Endothelial cell of umbilical vein (primary cell): ENCODE measurements around the gene BCL6B. TPM values are rescaled to one million over a fixed set of nuclear protein-coding genes. Genes with fewer than 3 reads are reported as not detected.

ENCODE experiments used
- BruUV-seq: library from RNA; stranded (reverse); fragments of 400-500 nt; replicated peaks from 2 replicates; lab custom pipeline; 2021; lab: Mats Ljungman, UMichigan
- CTCF ChIA-PET: fragments of 300-600, 350-600 bp; sonication (Branson Sonifier 250); formaldehyde crosslinking; loops from one replicate; lab custom pipeline; 2021; ENCODE audit warnings: antibody characterized with exemption, inconsistent platforms; lab: Charles Lee
- POLR2A ChIA-PET: fragments of 300-600, 350-600 bp; sonication (Branson Sonifier 250); formaldehyde crosslinking; loops from one replicate; lab custom pipeline; 2021; ENCODE audit warnings: antibody characterized with exemption, inconsistent platforms; lab: Charles Lee
- DNase-seq: peaks from one replicate; pipeline ENCODE4 v3.0.0-alpha.2; 2011; ENCODE audit warnings: low read depth, low spot score
- FAIRE-seq: peaks from 2 replicates; lab custom pipeline; 2011; peaks lifted over from hg19 to GRCh38; lab: Jason Lieb, UNC
- H2AFZ ChIP-seq: 2 replicates; pipeline ENCODE4 v1.6.0; 2012; ENCODE audit warnings: low read depth, low read length, control low read depth, inconsistent platforms
- H3K27ac ChIP-seq: 2 replicates; pipeline ENCODE4 v1.5.1; 2011; ENCODE audit warnings: low read depth, mild to moderate bottlenecking, control low read depth, low read length, moderate library complexity; ENCODE audit not compliant: insufficient read depth
- H3K27me3 ChIP-seq, 2 experiments: 2 replicates each; pipeline versions ENCODE4 v1.6.0 to v1.6.1; 2011; ENCODE audit warnings: low read length in 2 of 2, mixed read lengths in 1 of 2; ENCODE audit not compliant: control insufficient read depth in 2 of 2, insufficient read depth in 2 of 2
- H3K36me3 ChIP-seq, 2 experiments: 2 replicates in 1 of 2; 3 replicates in 1 of 2; pipeline ENCODE4 v1.5.1; 2011; ENCODE audit warnings: low read length in 2 of 2, mild to moderate bottlenecking in 1 of 2, moderate library complexity in 1 of 2; ENCODE audit not compliant: control insufficient read depth in 2 of 2, insufficient read depth in 2 of 2; ENCODE audit errors: extremely low read depth in 1 of 2
- H3K4me1 ChIP-seq: 3 replicates; pipeline ENCODE4 v1.5.1; 2011; ENCODE audit warnings: mild to moderate bottlenecking, low read length; ENCODE audit not compliant: control insufficient read depth, insufficient read depth; ENCODE audit errors: extremely low read depth
- H3K4me2 ChIP-seq: 2 replicates; pipeline ENCODE4 v1.6.1; 2011; ENCODE audit warnings: low read length, control low read depth, mixed read lengths; ENCODE audit not compliant: insufficient read depth
- H3K4me3 ChIP-seq, 3 experiments: fragments of 200-600 bp in 1 of 3; sonication (generic), shearing (Covaris generic) in 1 of 3; replicated peaks in 1 of 3; 2 replicates each; pipeline ENCODE4 v1.5.1; 2011 to 2016; ENCODE audit warnings: control low read depth in 3 of 3, low read length in 3 of 3, mild to moderate bottlenecking in 2 of 3, inconsistent platforms in 1 of 3, low read depth in 1 of 3, moderate library complexity in 1 of 3; ENCODE audit not compliant: insufficient read depth in 1 of 3
- H3K79me2 ChIP-seq: 2 replicates; pipeline ENCODE4 v1.6.0; 2012; ENCODE audit warnings: low read length, inconsistent platforms; ENCODE audit not compliant: control insufficient read depth, insufficient read depth
- H3K9ac ChIP-seq: replicated peaks from 2 replicates; pipeline ENCODE3; 2011; ENCODE audit warnings: low read length, control low read depth; ENCODE audit not compliant: insufficient read depth; ENCODE audit errors: extremely low read depth
- H3K9me1 ChIP-seq: replicated peaks from 3 replicates; pipeline ENCODE4 v1.6.0; 2011; ENCODE audit warnings: mild to moderate bottlenecking, low read length; ENCODE audit not compliant: control insufficient read depth, insufficient read depth; ENCODE audit errors: extremely low read depth
- H3K9me3 ChIP-seq: replicated peaks from 2 replicates; pipeline ENCODE4 v1.5.1; 2012; ENCODE audit warnings: low read length, inconsistent platforms; ENCODE audit not compliant: control insufficient read depth, insufficient read depth
- H4K20me1 ChIP-seq: replicated peaks from 2 replicates; pipeline ENCODE3; 2011; ENCODE audit warnings: mild to moderate bottlenecking, low read length; ENCODE audit not compliant: control insufficient read depth, insufficient read depth; ENCODE audit errors: extremely low read depth
- CTCF ChIP-seq, 2 donors: IDR thresholded peaks; 1 replicate in 1 of 2; 2 replicates in 1 of 2; pipeline ENCODE4 v1.5.1; 2011; ENCODE audit warnings: low read length in 2 of 2, mild to moderate bottlenecking in 2 of 2, moderate library complexity in 2 of 2, control low read depth in 1 of 2, inconsistent platforms in 1 of 2, low read depth in 1 of 2; ENCODE audit not compliant: insufficient read depth in 1 of 2; ENCODE audit errors: extremely low read depth in 1 of 2
- EZH2 ChIP-seq: IDR thresholded peaks from 2 replicates; pipeline ENCODE4 v1.6.1; 2012; ENCODE audit warnings: borderline replicate concordance, low read depth, mild to moderate bottlenecking, moderate library complexity, low read length, inconsistent platforms; ENCODE audit not compliant: severe bottlenecking
- FOS ChIP-seq: IDR thresholded peaks from 2 replicates; pipeline ENCODE4 v1.6.1; 2011; ENCODE audit warnings: mild to moderate bottlenecking, low read length, moderate library complexity, borderline replicate concordance; ENCODE audit not compliant: insufficient read depth
- GATA2 ChIP-seq: IDR thresholded peaks from 2 replicates; pipeline ENCODE4 v1.7.0; 2011; ENCODE audit warnings: low read depth, mild to moderate bottlenecking, moderate library complexity, mixed read lengths, low read length; ENCODE audit not compliant: insufficient read length, insufficient read depth
- JUN ChIP-seq: IDR thresholded peaks from 2 replicates; pipeline ENCODE4 v1.6.1; 2011; ENCODE audit warnings: borderline replicate concordance, low read depth; ENCODE audit not compliant: insufficient read length, insufficient read depth
- MYC ChIP-seq: IDR thresholded peaks from one replicate; pipeline ENCODE4 v1.6.1; 2011; ENCODE audit warnings: mild to moderate bottlenecking, low read depth, low read length
- POLR2A ChIP-seq: IDR thresholded peaks from 2 replicates; pipeline ENCODE4 v1.6.1; 2012; ENCODE audit warnings: low read depth, mild to moderate bottlenecking, control low read depth, low read length
- POLR2AphosphoS5 ChIP-seq: IDR thresholded peaks from 2 replicates; pipeline ENCODE4 v1.6.1; 2012; ENCODE audit warnings: low read depth, mild to moderate bottlenecking, control low read depth, low read length, moderate library complexity; ENCODE audit not compliant: insufficient read depth
- dilution Hi-C: fragments of 300-500 bp; cut with MboI; formaldehyde crosslinking; loops from one replicate; pipeline ENCODE4 v1.15.0; 2019; ENCODE audit warnings: low sequenced_read_pairs; ENCODE audit not compliant: extremely low pct_ligation_motif_present
- intact Hi-C: fragments of 100-400 bp; cut with micrococcal nuclease; formaldehyde crosslinking; loops from one replicate; pipeline ENCODE4 v1.10.0; 2022
- polyA plus RNA-seq, 4 experiments: library from polyadenylated mRNA; depleted of rRNA in 3 of 4; stranded (reverse) in 3 of 4; unstranded in 1 of 4; fragments of >200 nt; gene quantifications; 2 replicates each; pipeline versions ENCODE4 v1.2.1 to v1.2.3, GENCODE V29; 2011 to 2012; ENCODE audit warnings: missing spikeins in 1 of 4
- total RNA-seq: library from RNA; stranded (reverse); gene quantifications from 2 replicates; pipeline ENCODE4 v1.2.3, GENCODE V29; 2021
- TF ChIP-seq, protein P1 (sequence below): IDR thresholded peaks from 2 replicates; pipeline ENCODE4 v1.6.1; 2011; ENCODE audit not compliant: insufficient read depth, insufficient read length

Gene BCL6B
- total and polyA plus RNA-seq, 2 donors (not counting 3 experiments of a cell fraction or from before 2014, with no cell fraction given) = 93.5 to 160 TPM

GRCh38 chr17:7021993-7022778, 664 bp upstream of the BCL6B start:
- no peaks in the 10 kb centered on the region for H3K9me3 ChIP-seq
- H3K36me3 ChIP-seq = peaks cover 19 to 24% of the 10 kb centered on the region in 2 experiments
- intact Hi-C loops = loop anchor here (1.0 to 10.0 kb wide), 6 partner anchors 8 to 833 kb away; partner anchors contain the start of genes CYB5D1, NAA38 and TMEM88
- ChIA-PET POLR2A (interaction anchor here (1.1 to 3.4 kb wide), 5 partner anchors 9 to 106 kb away, joined by 3 to 23 read pairs (median 8); partner anchors contain the start of genes RNASEK and SLC16A13), CTCF (interaction anchor here (0.7 to 5.2 kb wide), 26 partner anchors 10 to 356 kb away, joined by 3 to 91 read pairs (median 6); partner anchors contain the start of genes RNASEK and SLC16A13)
- peak; percentile 94 for FAIRE-seq
- peak overlapping the region; percentile 74 for H3K4me2 ChIP-seq
- peak overlapping the region; percentile 100 for H3K9ac ChIP-seq
- H3K9me1 ChIP-seq = no peaks in the 10 kb centered on the region
- dilution Hi-C loops = no loop called here
- peaks cover 44% of the 10 kb centered on the region for H3K79me2 ChIP-seq
- TF ChIP-seq POLR2A (peak; percentile 66), POLR2AphosphoS5 (peak; percentile 97), GATA2 (no peak), CTCF (IDR thresholded peaks at IDR 0.05; ENCODE audit: extremely low read depth in 1 of 2, insufficient read depth in 1 of 2, low read depth in 1 of 2, low read length in 2 of 2) (peak; percentile 97 to 99), FOS (peak; percentile 50), JUN (peak; percentile 44), EZH2 (no peak), MYC (no peak)
- TF ChIP-seq, protein P1, sequence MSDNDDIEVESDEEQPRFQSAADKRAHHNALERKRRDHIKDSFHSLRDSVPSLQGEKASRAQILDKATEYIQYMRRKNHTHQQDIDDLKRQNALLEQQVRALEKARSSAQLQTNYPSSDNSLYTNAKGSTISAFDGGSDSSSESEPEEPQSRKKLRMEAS = peak; percentile 8
- no TSS peak for BruUV-seq
- no peaks in the 10 kb centered on the region for H3K27me3 ChIP-seq
- peak overlapping the region; percentile 96 for H3K27ac ChIP-seq
- H2AFZ ChIP-seq = no peak overlapping the region
- peaks cover 58% of the 10 kb centered on the region for H3K4me1 ChIP-seq
- DNase-seq = peak; percentile 97
- no peaks in the 10 kb centered on the region for H4K20me1 ChIP-seq
- peak overlapping the region in 2 of 3 experiments; percentile 59 to 90 for H3K4me3 ChIP-seq
